GM21737 (cell line): ENCODE results near the gene PCGF5.
"Not testable (repeated sequence)": the region's sequence is repeated elsewhere in the genome, so short reads cannot be mapped to it uniquely, and the experiment has no call there.

ENCODE experiments used
- ATAC-seq: cut with Tn5 transposase; IDR thresholded peaks from one replicate; pipeline ENCODE4 v1.9.1; 2021; ENCODE audit warnings: mild to moderate bottlenecking, moderate library complexity; ENCODE audit not compliant: unreplicated experiment

PCGF5 gene

GRCh38 chr10:91271886-91272285 is 51.4 kb downstream of the PCGF5 start:
- ATAC-seq, result no peak

- ATAC-seq, result no peak
Observed at GRCh38 chr10:91284486-91285090, 64.1 kb downstream of the PCGF5 start.

GRCh38 chr10:91286572-91286971 is 66.1 kb downstream of the PCGF5 start:
- ATAC-seq, result no peak

GRCh38 chr10:91287276-91287675 is 66.8 kb downstream of the PCGF5 start:
- ATAC-seq, result no peak

- ATAC-seq, result no peak
Observed at GRCh38 chr10:91287912-91288311, 67.4 kb downstream of the PCGF5 start.

GRCh38 chr10:91289305-91289704 is 68.8 kb downstream of the PCGF5 start:
- no peak for ATAC-seq

GRCh38 chr10:91290607-91291006 is 70.1 kb downstream of the PCGF5 start:
- ATAC-seq, result no peak

GRCh38 chr10:91294134-91294906 is 73.9 kb downstream of the PCGF5 start:
- no peak for ATAC-seq

GRCh38 chr10:91295346-91295745 is 74.9 kb downstream of the PCGF5 start:
- no peak for ATAC-seq

GRCh38 chr10:91296471-91296870 is 76.0 kb downstream of the PCGF5 start:
- ATAC-seq, result no peak

- ATAC-seq, result no peak
Observed at GRCh38 chr10:91298224-91298871, 77.9 kb downstream of the PCGF5 start.

GRCh38 chr10:91299999-91300575 is 79.6 kb downstream of the PCGF5 start:
- ATAC-seq, result no peak

- not testable (repeated sequence) for ATAC-seq
Observed at GRCh38 chr10:91302946-91303345, 82.5 kb downstream of the PCGF5 start.

- not testable (repeated sequence) for ATAC-seq
Observed at GRCh38 chr10:91305979-91306378, 85.5 kb downstream of the PCGF5 start.

- ATAC-seq, result no peak
Observed at GRCh38 chr10:91307489-91307888, 87.0 kb downstream of the PCGF5 start.

- no peak for ATAC-seq
Observed at GRCh38 chr10:91309711-91310110, 89.2 kb downstream of the PCGF5 start.

GRCh38 chr10:91311601-91312381 is 91.3 kb downstream of the PCGF5 start:
- ATAC-seq, result no peak

GRCh38 chr10:91312382-91312733 is 91.9 kb downstream of the PCGF5 start:
- ATAC-seq, result no peak

GRCh38 chr10:91313796-91314485 is 93.5 kb downstream of the PCGF5 start:
- ATAC-seq, result no peak

- no peak for ATAC-seq
Observed at GRCh38 chr10:91316486-91316885, 96.0 kb downstream of the PCGF5 start.
